ENCODE measurements around the gene RHOBTB3. TPM values are rescaled to one million over a fixed set of nuclear protein-coding genes. Genes with fewer than 3 reads are reported as not detected.
"Not testable (repeated sequence)": the region's sequence is repeated elsewhere in the genome, so short reads cannot be mapped to it uniquely, and the experiment has no call there.

The RHOBTB3 gene
- total RNA-seq, 1 donor from 2014 or later: 21.6 TPM

DNA sequence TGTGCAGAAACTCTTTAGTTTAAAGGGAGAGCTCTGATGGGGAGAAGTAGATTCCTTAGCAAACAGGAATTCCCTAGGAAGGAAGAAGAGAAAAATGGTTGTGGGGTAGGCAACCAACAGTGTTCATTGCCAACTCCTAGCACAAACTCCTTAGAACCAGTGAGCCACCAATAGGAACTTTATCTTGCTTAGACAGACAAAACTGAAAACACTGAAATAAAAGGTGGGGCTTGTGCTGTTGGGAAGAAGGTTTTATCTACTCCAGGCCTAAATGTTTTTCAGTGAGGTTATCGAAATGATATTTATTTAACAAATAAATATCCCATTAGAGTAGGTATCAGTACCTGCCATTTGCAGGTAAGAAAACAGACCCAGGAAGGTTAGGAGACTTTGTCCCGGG lies 99.1 kb downstream of the RHOBTB3 start:
- TF ChIP-seq, protein P1, sequence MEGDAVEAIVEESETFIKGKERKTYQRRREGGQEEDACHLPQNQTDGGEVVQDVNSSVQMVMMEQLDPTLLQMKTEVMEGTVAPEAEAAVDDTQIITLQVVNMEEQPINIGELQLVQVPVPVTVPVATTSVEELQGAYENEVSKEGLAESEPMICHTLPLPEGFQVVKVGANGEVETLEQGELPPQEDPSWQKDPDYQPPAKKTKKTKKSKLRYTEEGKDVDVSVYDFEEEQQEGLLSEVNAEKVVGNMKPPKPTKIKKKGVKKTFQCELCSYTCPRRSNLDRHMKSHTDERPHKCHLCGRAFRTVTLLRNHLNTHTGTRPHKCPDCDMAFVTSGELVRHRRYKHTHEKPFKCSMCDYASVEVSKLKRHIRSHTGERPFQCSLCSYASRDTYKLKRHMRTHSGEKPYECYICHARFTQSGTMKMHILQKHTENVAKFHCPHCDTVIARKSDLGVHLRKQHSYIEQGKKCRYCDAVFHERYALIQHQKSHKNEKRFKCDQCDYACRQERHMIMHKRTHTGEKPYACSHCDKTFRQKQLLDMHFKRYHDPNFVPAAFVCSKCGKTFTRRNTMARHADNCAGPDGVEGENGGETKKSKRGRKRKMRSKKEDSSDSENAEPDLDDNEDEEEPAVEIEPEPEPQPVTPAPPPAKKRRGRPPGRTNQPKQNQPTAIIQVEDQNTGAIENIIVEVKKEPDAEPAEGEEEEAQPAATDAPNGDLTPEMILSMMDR (IDR thresholded peaks at IDR 0.05; ENCODE audit: insufficient read depth, low read length, severe bottlenecking): no peak
- H3K36me3 ChIP-seq (ENCODE audit: control insufficient read depth, insufficient read depth, low read length): no peaks in the 10 kb centered on the region
- FAIRE-seq (no peak), DNase-seq (ENCODE audit: low read depth) (no peak)
- no peak overlapping the region for H3K4me3 ChIP-seq (ENCODE audit: low read depth, low read length)
- no peaks in the 10 kb centered on the region for H3K27me3 ChIP-seq (ENCODE audit: control insufficient read depth, insufficient read depth, low read length)

DNA sequence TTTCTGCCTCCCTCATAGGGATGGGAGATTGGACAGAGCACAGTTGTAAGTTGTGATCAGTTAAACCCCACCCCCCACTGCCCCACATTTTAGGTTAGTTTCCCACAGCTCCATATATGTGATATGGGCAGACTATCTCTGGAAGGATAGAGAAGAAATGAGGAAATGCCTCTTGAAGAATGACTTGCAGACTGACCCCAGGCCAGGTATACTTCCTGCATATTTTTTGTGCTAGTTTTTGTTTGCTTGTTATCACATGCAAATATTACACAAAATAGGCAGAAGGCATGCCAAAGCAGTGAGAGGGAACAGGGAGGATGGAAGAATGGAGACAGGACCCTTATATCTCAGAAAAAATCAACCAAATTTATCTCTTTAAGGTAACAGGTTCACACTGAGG lies 101.5 kb downstream of the RHOBTB3 start:
- DNase-seq (ENCODE audit: low read depth): peak; percentile 89
- no peak for FAIRE-seq
- TF ChIP-seq, protein P1 (IDR thresholded peaks at IDR 0.05; ENCODE audit: insufficient read depth, low read length, severe bottlenecking): no peak

DNA sequence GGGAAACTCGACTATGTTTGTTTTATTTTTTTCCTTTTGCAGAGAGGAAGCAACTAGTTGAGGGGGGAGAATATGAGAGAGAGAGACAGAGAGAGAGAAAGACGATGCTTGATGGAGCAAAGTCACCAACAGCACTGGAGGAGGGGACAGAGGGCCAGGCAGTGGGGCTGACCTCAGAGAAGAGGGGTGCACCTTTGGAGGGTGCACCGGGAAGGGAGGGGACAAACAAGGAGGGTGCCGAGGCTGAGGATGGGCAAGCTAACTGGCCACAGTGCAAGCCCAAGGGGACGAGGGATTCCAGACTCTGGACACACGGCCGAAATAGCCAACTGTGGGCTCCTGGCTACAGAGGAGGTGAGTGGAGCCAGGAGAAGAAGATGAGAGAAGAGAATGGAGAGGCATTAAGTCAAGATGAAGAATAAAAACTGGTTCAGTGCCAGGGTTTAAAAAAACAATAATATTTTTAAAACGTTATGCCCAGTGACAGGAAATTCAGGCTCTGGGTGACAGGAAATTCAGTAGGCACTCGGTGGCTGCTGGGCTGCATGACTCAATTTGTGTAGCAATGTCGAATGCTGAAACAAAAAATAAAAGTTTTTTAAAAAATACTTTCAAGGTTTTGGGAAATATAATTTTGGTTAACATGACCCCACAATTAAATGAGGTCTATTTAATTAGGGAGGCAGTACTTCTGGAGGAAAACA lies 104.7 kb downstream of the RHOBTB3 start:
- DNase-seq (ENCODE audit: low read depth) (no peak), FAIRE-seq (no peak)
- Histone ChIP-seq H3K36me3 (ENCODE audit: control insufficient read depth, insufficient read depth, low read length) (no peaks in the 10 kb centered on the region), H3K4me3 (ENCODE audit: low read depth, low read length) (peak overlapping the region; percentile 58), H3K27me3 (ENCODE audit: control insufficient read depth, insufficient read depth, low read length) (no peaks in the 10 kb centered on the region)
- TF ChIP-seq, protein P1 (IDR thresholded peaks at IDR 0.05; ENCODE audit: insufficient read depth, low read length, severe bottlenecking): no peak

More for the DNA sequence above, 101.5 kb downstream of the RHOBTB3 start:
- no peaks in the 10 kb centered on the region for H3K27me3 ChIP-seq (ENCODE audit: control insufficient read depth, insufficient read depth, low read length)
- H3K36me3 ChIP-seq (ENCODE audit: control insufficient read depth, insufficient read depth, low read length): no peaks in the 10 kb centered on the region
- H3K4me3 ChIP-seq (ENCODE audit: low read depth, low read length): no peak overlapping the region

DNA sequence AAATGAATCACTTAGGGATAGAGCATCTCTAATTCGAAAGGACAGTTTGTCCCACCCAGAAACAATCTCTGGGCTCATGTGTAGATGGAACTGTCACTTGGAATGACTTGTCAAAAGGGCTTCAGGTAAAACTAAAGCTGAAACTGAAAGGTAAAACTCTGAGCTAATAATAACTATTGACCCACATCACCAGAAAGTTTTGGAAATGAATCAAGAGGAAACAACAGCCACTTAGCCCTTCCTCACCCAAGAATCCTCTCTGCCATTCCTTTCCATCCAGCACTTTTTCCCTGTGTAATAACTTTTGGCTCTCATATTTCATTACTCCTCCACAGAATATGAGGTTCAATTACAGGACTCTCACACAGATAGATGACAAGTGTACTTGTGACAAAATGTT lies 105.4 kb downstream of the RHOBTB3 start:
- DNase-seq (ENCODE audit: low read depth): no peak
- H3K36me3 ChIP-seq (ENCODE audit: control insufficient read depth, insufficient read depth, low read length): no peaks in the 10 kb centered on the region
- TF ChIP-seq, protein P1 (IDR thresholded peaks at IDR 0.05; ENCODE audit: insufficient read depth, low read length, severe bottlenecking): no peak
- H3K27me3 ChIP-seq (ENCODE audit: control insufficient read depth, insufficient read depth, low read length): no peaks in the 10 kb centered on the region
- no peak for FAIRE-seq
- H3K4me3 ChIP-seq (ENCODE audit: low read depth, low read length): no peak overlapping the region

DNA sequence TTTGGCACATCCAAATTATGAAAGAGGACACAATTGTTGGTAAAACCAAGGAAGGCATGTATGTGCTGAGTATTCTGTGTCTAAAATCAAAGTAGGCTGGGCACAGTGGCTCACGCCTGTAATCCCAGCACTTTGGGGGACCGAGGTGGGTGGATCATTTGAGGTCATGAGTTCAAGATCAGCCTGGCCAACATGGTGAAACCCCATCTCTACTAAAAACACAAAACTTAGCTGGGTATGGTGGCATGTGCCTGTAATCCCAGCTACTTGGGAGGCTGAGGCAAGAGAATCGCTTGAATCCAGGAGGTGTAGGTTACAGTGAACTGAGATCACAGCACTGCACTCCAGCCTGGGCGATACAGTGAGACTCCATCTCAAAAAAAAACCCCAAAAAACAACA lies 105.8 kb downstream of the RHOBTB3 start:
- not testable (repeated sequence) for FAIRE-seq; H3K4me3 ChIP-seq (ENCODE audit: low read depth, low read length); H3K27me3 ChIP-seq (ENCODE audit: control insufficient read depth, insufficient read depth, low read length); H3K36me3 ChIP-seq (ENCODE audit: control insufficient read depth, insufficient read depth, low read length); DNase-seq (ENCODE audit: low read depth)

DNA sequence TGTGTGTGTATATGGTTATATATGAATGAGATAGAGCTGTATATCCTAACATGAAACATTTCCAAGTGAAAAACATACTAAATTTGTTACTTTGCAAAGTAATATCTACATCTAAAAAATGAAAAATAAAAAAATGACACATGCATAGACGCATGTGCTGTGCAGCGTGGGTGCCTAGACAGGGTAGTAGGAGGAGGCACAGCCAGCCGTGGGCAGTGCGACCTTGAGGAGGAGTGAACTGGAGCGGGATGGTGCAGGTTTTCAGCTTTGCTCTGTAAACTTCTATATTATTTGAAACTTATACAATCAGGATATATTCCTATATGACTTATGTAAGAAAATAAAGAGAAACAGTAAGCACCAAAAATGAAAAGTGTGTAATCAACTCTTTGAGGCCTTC lies 106.4 kb downstream of the RHOBTB3 start:
- TF ChIP-seq, protein P1 (IDR thresholded peaks at IDR 0.05; ENCODE audit: insufficient read depth, low read length, severe bottlenecking): no peak
- FAIRE-seq: no peak

More for the DNA sequence above, 106.4 kb downstream of the RHOBTB3 start:
- Histone ChIP-seq H3K4me3 (ENCODE audit: low read depth, low read length) (no peak overlapping the region), H3K27me3 (ENCODE audit: control insufficient read depth, insufficient read depth, low read length) (no peaks in the 10 kb centered on the region), H3K36me3 (ENCODE audit: control insufficient read depth, insufficient read depth, low read length) (no peaks in the 10 kb centered on the region)
- no peak for DNase-seq (ENCODE audit: low read depth)
